HG03196 (cell line): ENCODE measurements around the gene INPP4A.
A peak's percentile ranks its signal among the peaks of the same experiment; 100 is the strongest.
"Not testable (repeated sequence)": the region's sequence is repeated elsewhere in the genome, so short reads cannot be mapped to it uniquely, and the experiment has no call there.

Experiments used
- ATAC-seq: cut with Tn5 transposase; IDR thresholded peaks from one replicate; pipeline ENCODE4 v1.9.1; 2021; ENCODE audit not compliant: unreplicated experiment

Gene INPP4A

GRCh38 chr2:98444436-98445176 lies at the start of gene INPP4A:
INPP4A (plus strand) TSS chr2:98444858; CDS start chr2:98520049, 75,191 bp downstream.
- ATAC-seq = peak; percentile 70

DNA sequence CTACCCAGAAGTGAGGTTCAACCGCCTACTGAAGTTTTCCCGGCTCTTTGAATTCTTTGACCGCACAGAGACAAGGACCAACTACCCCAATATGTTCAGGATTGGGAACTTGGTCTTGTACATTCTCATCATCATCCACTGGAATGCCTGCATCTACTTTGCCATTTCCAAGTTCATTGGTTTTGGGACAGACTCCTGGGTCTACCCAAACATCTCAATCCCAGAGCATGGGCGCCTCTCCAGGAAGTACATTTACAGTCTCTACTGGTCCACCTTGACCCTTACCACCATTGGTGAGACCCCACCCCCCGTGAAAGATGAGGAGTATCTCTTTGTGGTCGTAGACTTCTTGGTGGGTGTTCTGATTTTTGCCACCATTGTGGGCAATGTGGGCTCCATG lies 48.7 kb upstream of the INPP4A start:
- ATAC-seq = no peak

GRCh38 chr2:98396745-98397355 lies 47.8 kb upstream of the INPP4A start:
- no peak for ATAC-seq

- ATAC-seq = no peak
Measured at GRCh38 chr2:98399140-98399539, 45.5 kb upstream of the INPP4A start.

DNA sequence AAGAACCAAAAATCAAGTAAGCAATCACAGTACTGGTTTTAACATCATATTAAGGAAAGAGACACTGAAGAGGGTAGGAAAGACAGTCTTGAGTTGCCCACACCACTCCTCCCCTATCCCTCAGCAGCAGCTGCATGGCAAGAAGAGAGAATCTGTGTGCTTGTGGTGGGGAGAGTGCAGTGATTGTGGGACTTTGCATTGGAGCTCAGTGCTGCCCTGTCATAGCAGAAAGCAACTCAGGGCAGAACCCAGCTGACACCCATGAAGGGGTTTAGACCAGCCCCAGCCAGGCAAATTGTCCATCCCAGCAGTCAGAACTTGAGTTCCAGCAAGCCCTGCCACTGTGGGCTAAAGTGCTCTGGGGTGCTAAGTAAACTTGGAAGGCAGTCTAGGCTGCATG lies 40.8 kb upstream of the INPP4A start:
- ATAC-seq = no peak

DNA sequence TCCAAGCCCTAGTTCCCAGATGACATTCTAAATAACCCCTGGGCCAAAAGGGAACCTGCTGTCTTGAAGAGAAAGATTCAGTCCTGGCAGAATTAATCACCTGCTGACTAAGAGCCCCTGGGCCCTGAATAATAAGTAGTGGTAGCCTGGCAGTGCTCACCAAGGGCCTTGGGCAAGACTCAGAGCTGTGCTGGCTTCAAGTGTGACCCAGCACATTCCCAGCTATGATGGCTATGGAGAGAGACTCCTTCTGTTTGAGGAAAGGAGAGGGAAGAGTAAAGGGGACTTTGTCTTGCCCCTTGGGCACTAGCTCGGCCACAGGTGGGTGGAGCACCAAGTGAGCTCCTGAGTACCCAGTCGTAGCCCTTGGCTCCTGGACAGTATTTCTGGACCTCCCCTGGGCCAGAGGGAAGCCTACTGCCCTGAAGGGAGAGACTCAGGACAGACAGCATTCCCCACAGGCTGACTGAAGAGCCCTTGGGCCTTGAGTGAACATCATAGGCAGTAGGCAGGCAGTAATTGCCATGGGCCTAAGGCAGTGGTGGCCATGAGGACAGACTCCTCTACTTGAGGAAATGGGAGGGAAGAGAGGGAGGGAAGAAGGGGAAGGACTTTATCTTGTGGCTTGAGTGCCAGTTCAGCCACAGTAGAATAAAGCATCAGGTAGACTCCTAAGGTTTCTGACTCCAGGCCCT lies 40.0 kb upstream of the INPP4A start:
- ATAC-seq = no peak

GRCh38 chr2:98405301-98405700 lies 39.4 kb upstream of the INPP4A start:
- ATAC-seq = no peak

- ATAC-seq = no peak
Measured at GRCh38 chr2:98408155-98408554, 36.5 kb upstream of the INPP4A start.

- ATAC-seq = no peak
Measured at GRCh38 chr2:98412751-98413458, 31.8 kb upstream of the INPP4A start.

DNA sequence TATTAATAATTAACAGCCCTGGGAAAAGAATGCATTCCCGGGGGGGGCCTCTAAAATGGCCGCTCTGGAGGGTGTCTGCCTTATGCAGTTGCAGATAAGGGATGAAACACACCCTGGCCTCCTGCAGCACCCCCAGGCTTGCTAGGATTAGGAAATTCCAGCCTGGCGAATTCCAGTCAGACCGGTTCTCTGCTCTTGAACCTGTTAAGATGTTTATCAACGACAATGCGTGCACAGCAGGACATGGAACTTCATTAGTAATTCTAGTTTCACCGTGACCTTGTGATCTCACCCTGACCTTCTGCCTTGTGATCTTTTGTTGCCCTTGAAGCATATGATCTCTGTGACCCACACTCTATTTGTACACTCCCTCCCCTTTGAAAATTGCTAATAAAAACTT lies 30.4 kb upstream of the INPP4A start:
- ATAC-seq = not testable (repeated sequence)

- not testable (repeated sequence) for ATAC-seq
Measured at GRCh38 chr2:98415719-98416248, 28.9 kb upstream of the INPP4A start.

- ATAC-seq = no peak
Measured at GRCh38 chr2:98416383-98417159, 28.1 kb upstream of the INPP4A start.

DNA sequence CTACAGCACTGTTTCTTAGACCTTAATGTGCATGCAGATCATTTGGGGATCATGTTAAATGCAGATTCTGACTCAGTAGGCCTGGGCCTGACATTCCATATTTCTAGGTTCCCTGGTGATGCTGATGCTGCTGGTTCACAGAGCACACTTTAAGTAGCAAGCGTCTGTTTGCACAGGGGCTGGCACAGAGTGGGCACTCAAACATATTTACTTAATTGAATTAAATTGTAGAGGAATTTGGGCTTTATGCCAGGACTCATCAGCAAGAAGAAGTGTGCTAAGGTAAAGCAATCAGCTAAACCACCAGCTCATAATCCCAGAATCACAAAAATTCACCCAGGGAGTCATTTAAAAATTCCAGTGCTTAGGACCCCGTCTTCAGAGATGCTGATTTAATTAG lies 25.1 kb upstream of the INPP4A start:
- ATAC-seq = no peak

DNA sequence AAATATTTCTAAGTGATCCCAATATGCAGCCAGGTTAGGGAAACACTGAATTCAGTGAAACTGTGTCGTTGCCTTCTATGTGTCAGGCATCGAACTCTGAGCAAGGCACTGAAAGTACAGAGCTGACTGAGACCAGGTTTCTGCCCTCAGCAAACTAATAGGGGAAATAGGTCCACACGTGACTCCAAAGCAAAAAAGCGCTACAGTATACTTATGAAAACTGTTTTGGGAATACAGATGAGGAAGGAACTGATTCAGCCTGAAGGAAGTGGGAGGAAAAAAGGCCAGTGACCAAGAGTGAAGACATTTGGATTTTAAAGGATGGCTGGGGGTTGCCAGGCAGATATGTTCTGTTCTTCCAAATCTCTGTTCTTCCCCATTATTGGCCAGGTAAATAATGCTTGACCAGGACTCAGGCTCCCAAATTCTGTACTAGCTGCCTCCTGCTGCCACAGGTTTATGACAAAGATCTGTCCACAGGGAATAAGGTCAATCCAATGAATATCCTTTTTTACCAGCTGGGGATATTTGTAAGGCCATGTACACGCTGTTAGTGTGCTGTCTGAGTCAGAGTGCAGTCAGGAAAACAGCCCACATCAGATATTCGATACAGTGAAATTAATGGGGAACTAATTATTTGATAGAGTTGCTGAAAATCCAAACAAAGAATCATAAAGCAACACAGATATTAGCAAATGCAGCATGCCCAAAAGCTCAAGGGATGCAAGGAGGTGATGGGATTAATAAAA lies 24.5 kb upstream of the INPP4A start:
- no peak for ATAC-seq

- ATAC-seq = no peak
Measured at GRCh38 chr2:98422449-98422848, 22.2 kb upstream of the INPP4A start.

- ATAC-seq = no peak
Measured at GRCh38 chr2:98426771-98427170, 17.9 kb upstream of the INPP4A start.

- no peak for ATAC-seq
Measured at GRCh38 chr2:98432145-98432544, 12.5 kb upstream of the INPP4A start.

DNA sequence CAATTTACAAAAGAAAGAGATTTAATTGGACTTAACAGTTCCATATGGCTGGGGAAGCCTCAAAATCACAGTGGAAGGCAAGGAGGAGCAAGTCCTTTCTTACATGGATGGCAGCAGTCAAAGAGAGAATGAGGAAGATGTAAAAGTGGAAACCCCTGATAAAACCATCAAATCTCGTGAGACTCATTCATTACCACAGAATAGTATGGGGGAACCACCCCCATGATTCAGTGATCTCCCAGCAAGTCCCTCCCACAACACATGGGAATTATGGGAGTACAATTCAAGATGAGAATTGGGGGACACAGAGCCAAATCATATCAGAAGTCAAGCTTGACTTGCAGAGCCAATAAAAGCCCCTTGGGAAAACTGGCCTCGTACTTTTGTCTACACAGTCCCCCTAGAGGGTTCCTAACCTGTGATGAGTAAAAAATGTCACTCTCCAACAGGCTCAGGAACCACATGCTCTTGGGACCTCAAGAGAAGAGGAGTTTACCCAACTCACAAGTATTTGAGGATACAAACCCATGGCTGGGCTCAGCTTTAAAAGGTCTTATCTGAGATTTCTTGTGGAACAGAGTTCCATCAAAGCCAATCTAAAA lies 11.2 kb upstream of the INPP4A start:
- ATAC-seq = no peak

DNA sequence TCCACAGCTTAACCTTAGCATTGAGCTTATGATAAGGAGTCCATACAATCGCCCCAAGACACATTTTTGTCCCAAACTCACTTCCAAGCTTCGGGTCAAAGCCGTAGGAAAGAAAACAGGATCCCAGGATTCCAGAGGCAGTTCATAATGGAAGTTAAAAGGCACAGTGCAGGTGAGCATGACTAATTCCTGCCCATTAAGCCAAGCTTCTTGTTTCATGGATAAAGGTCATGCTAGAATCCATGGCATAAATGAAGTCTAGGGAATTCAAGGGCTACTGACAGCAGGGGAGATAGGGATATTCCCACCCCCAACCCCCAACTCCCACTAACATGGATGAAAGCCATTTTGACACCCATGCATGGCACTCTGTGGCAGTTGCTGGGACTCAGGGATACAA lies 10.2 kb upstream of the INPP4A start:
- no peak for ATAC-seq
